Measurements from ENCODE around the gene PEX11B. TPM values are rescaled to one million over a fixed set of nuclear protein-coding genes. Genes with fewer than 3 reads are reported as not detected.
A peak's percentile ranks its signal among the peaks of the same experiment; 100 is the strongest.

Gene PEX11B
- total and polyA plus RNA-seq, 11 donors, result 17.7 to 29.8 (median 24.5) TPM

- ATAC-seq (no peak), DNase-seq (no peak)
- Histone ChIP-seq H3K27ac (peak overlapping the region; percentile 88 to 99 (median 94)), H3K4me1 (peaks cover 0 to 24% (median 15%) of the 10 kb centered on the region in 12 donors), H3K9me3 (no peaks in the 10 kb centered on the region), H3K4me3 (peak overlapping the region; percentile 52 to 90 (median 74)), H3K36me3 (peaks cover 0 to 48% (median 36%) of the 10 kb centered on the region in 9 donors), H3K27me3 (no peaks in the 10 kb centered on the region)
- WGBS, 4 donors, result 67 to 72% (median 69%) methylated on average over 20 of the region's 20 CpGs
- no peak for TF ChIP-seq POLR2A (IDR thresholded peaks at IDR 0.05)
- no peak for TF ChIP-seq CTCF (IDR thresholded peaks at IDR 0.05)
- intact Hi-C loops (cut with DNase I), result loop anchor here in 7 of 10 donors (1.0 to 5.0 kb wide), 4 partner anchors 29 to 34 kb away; partner anchors contain the start of genes ANKRD34A (in 2 of the 7), LIX1L (in 2 of the 7) and POLR3GL (in 2 of the 7)
Observed at GRCh38 chr1:145927916-145928643, 9.6 kb upstream of the PEX11B start.

GRCh38 chr1:145927063-145927886 lies 8.8 kb upstream of the PEX11B start, which contains the start of gene RBM8A:
Gene RBM8A (minus strand): TSS chr1:145927484. CDS start chr1:145927426, 58 bp downstream.
- peak; percentile 96 to 99 (median 98) for ATAC-seq
- H3K27ac ChIP-seq, result peak within 1 kb of the TSS; percentile 88 to 99 (median 94)
- DNase-seq, result peak; percentile 92 to 96 (median 96)
- peaks cover 0 to 21% (median 15%) of the 10 kb centered on the region in 12 donors for H3K4me1 ChIP-seq
- 0 to 1% (median 0%) methylated on average over 41 of the region's 41 CpGs for WGBS, 4 donors
- H3K9me3 ChIP-seq, result no peaks in the 10 kb centered on the region
- peaks cover 0 to 47% (median 39%) of the 10 kb centered on the region in 9 donors for H3K36me3 ChIP-seq
- TF ChIP-seq POLR2A (IDR thresholded peaks at IDR 0.05) (peak in 1 of 2 donors; percentile 96), CTCF (IDR thresholded peaks at IDR 0.05) (peak; percentile 35 to 70 (median 60))
- H3K4me3 ChIP-seq, result peak within 1 kb of the TSS; percentile 52 to 90 (median 74)
- intact Hi-C loops (cut with DNase I), result loop anchor here in 6 of 10 donors (1.0 to 5.0 kb wide), 3 partner anchors 30 to 35 kb away; partner anchors contain the start of genes ANKRD34A (in 2 of the 6), POLR3GL (in 2 of the 6) and LIX1L (in 1 of the 6)
- no peaks in the 10 kb centered on the region for H3K27me3 ChIP-seq

- peak in 1 of 4 donors; percentile 6 for ATAC-seq
- no peaks in the 10 kb centered on the region for H3K27me3 ChIP-seq
- WGBS, 4 donors, result 6 to 8% (median 7%) methylated on average over 19 of the region's 19 CpGs
- TF ChIP-seq POLR2A (IDR thresholded peaks at IDR 0.05), result no peak
- TF ChIP-seq CTCF (IDR thresholded peaks at IDR 0.05), result no peak
- H3K4me3 ChIP-seq, result peak overlapping the region; percentile 52 to 90 (median 74)
- H3K36me3 ChIP-seq, result peaks cover 0 to 45% (median 33%) of the 10 kb centered on the region in 9 donors
- intact Hi-C loops (cut with DNase I), result loop anchor here in 6 of 10 donors (1.0 to 5.0 kb wide), 3 partner anchors 30 to 36 kb away; partner anchors contain the start of genes ANKRD34A (in 2 of the 6), POLR3GL (in 2 of the 6) and LIX1L (in 1 of the 6)
- H3K27ac ChIP-seq, result peak overlapping the region; percentile 88 to 99 (median 94)
- DNase-seq, result no peak
- H3K4me1 ChIP-seq, result peaks cover 0 to 21% (median 15%) of the 10 kb centered on the region in 12 donors
- no peaks in the 10 kb centered on the region for H3K9me3 ChIP-seq
Observed at GRCh38 chr1:145926686-145927062, 8.2 kb upstream of the PEX11B start.

Data from heart left ventricle (tissue), 16 donors.